Endothelial cell of umbilical vein (primary cell): ENCODE measurements around the gene STARD5.

Experiments
- CTCF ChIP-seq, 2 donors: IDR thresholded peaks; 1 replicate in 1 of 2; 2 replicates in 1 of 2; pipeline ENCODE4 v1.5.1; 2011; ENCODE audit warnings: low read length in 2 of 2, mild to moderate bottlenecking in 2 of 2, moderate library complexity in 2 of 2, control low read depth in 1 of 2, inconsistent platforms in 1 of 2, low read depth in 1 of 2; ENCODE audit not compliant: insufficient read depth in 1 of 2; ENCODE audit errors: extremely low read depth in 1 of 2
- EZH2 ChIP-seq: IDR thresholded peaks from 2 replicates; pipeline ENCODE4 v1.6.1; 2012; ENCODE audit warnings: borderline replicate concordance, low read depth, mild to moderate bottlenecking, moderate library complexity, low read length, inconsistent platforms; ENCODE audit not compliant: severe bottlenecking
- GATA2 ChIP-seq: IDR thresholded peaks from 2 replicates; pipeline ENCODE4 v1.7.0; 2011; ENCODE audit warnings: low read depth, mild to moderate bottlenecking, moderate library complexity, mixed read lengths, low read length; ENCODE audit not compliant: insufficient read length, insufficient read depth
- JUN ChIP-seq: IDR thresholded peaks from 2 replicates; pipeline ENCODE4 v1.6.1; 2011; ENCODE audit warnings: borderline replicate concordance, low read depth; ENCODE audit not compliant: insufficient read length, insufficient read depth
- MYC ChIP-seq: IDR thresholded peaks from one replicate; pipeline ENCODE4 v1.6.1; 2011; ENCODE audit warnings: mild to moderate bottlenecking, low read depth, low read length
- POLR2A ChIP-seq: IDR thresholded peaks from 2 replicates; pipeline ENCODE4 v1.6.1; 2012; ENCODE audit warnings: low read depth, mild to moderate bottlenecking, control low read depth, low read length
- POLR2AphosphoS5 ChIP-seq: IDR thresholded peaks from 2 replicates; pipeline ENCODE4 v1.6.1; 2012; ENCODE audit warnings: low read depth, mild to moderate bottlenecking, control low read depth, low read length, moderate library complexity; ENCODE audit not compliant: insufficient read depth

DNA sequence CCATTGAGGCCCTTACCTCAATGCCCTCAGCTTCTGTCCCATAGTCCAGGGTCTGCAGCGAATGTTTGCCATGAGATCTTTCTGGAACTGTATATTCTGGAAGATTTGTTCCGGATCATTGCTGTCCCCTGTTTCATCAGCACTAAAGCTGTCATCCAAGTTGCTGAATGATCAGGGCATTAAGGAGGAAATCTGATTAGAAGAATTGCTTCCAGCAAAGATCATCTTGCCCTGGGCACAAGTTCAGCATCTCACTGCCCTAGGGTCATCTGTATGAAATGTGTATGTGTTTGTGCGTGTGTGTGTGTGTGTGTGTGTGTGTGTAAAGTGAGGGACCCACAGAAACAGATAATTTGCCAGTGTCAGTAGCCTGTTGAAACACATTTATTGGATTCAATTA, 48.6 kb upstream of the STARD5 start:
- TF ChIP-seq POLR2AphosphoS5 (no peak), CTCF (IDR thresholded peaks at IDR 0.05; ENCODE audit: extremely low read depth in 1 of 2, insufficient read depth in 1 of 2, low read depth in 1 of 2, low read length in 2 of 2) (no peak), POLR2A (no peak), GATA2 (no peak), MYC (no peak), JUN (no peak), EZH2 (no peak)
